WTC11 (cell line): ENCODE data around the gene TXNDC15. TPM values are rescaled to one million over a fixed set of nuclear protein-coding genes. Genes with fewer than 3 reads are reported as not detected.
A peak's percentile ranks its signal among the peaks of the same experiment; 100 is the strongest.
"Not testable (repeated sequence)": the region's sequence is repeated elsewhere in the genome, so short reads cannot be mapped to it uniquely, and the experiment has no call there.

Source experiments
- ATAC-seq: fragments of 200-7000 bp; cut with Tn5 transposase; 2 replicates; pipeline ENCODE4 v1.10.0; 2021; ENCODE audit warnings: mild to moderate bottlenecking, moderate library complexity
- CTCF ChIA-PET: fragments of 300-600 bp; sonication (Branson Sonifier 250); formaldehyde crosslinking; loops from one replicate; lab custom pipeline; 2021; ENCODE audit warnings: antibody characterized with exemption; lab: Charles Lee
- POLR2A ChIA-PET: fragments of 350-600 bp; sonication (Branson Sonifier 250); formaldehyde crosslinking; loops from one replicate; lab custom pipeline; 2021; ENCODE audit warnings: antibody characterized with exemption; lab: Charles Lee
- DNase-seq: peaks from one replicate; pipeline ENCODE4 v3.0.0; 2021; ENCODE audit warnings: low spot score
- H3K27ac Mint-ChIP-seq: 2 replicates; pipeline ENCODE4 v1.8.0; 2021; ENCODE audit warnings: mixed read lengths
- H3K27me3 Mint-ChIP-seq: 2 replicates; pipeline ENCODE4 v1.8.0; 2021; ENCODE audit warnings: low read depth, mild to moderate bottlenecking, moderate library complexity, mixed read lengths
- H3K36me3 Mint-ChIP-seq: 2 replicates; pipeline ENCODE4 v1.8.0; 2021; ENCODE audit warnings: mixed read lengths
- H3K4me1 Mint-ChIP-seq: 2 replicates; pipeline ENCODE4 v1.8.0; 2022; ENCODE audit warnings: mixed read lengths
- H3K4me3 Mint-ChIP-seq: 2 replicates; pipeline ENCODE4 v1.8.0; 2021; ENCODE audit warnings: mild to moderate bottlenecking, moderate library complexity, mixed read lengths
- H3K9me3 Mint-ChIP-seq: 2 replicates; pipeline ENCODE4 v1.8.0; 2021; ENCODE audit warnings: mixed read lengths
- CREB1 ChIP-seq: sonication (generic); formaldehyde crosslinking; IDR thresholded peaks from 2 replicates; pipeline ENCODE4 v1.8.0; 2023; ENCODE audit warnings: mild to moderate bottlenecking, missing genetic modification reagents
- CREM ChIP-seq: sonication (generic); formaldehyde crosslinking; IDR thresholded peaks from 2 replicates; pipeline ENCODE4 v1.8.1; 2022; ENCODE audit warnings: mild to moderate bottlenecking, missing genetic modification reagents, moderate library complexity
- ELF4 ChIP-seq: sonication (generic); formaldehyde crosslinking; IDR thresholded peaks from 2 replicates; pipeline ENCODE4 v1.8.1; 2022; ENCODE audit warnings: low read depth, mild to moderate bottlenecking, moderate library complexity, missing genetic modification reagents
- ESRRA ChIP-seq: sonication (generic); formaldehyde crosslinking; IDR thresholded peaks from 2 replicates; pipeline ENCODE4 v1.8.1; 2022; ENCODE audit warnings: mild to moderate bottlenecking, missing genetic modification reagents, borderline replicate concordance
- FOXK1 ChIP-seq: sonication (generic); formaldehyde crosslinking; IDR thresholded peaks from 2 replicates; pipeline ENCODE4 v1.8.0; 2022; ENCODE audit warnings: mild to moderate bottlenecking, moderate library complexity, missing genetic modification reagents
- FOXP1 ChIP-seq: sonication (generic); formaldehyde crosslinking; IDR thresholded peaks from 2 replicates; pipeline ENCODE4 v1.8.0; 2022; ENCODE audit warnings: missing genetic modification reagents, mild to moderate bottlenecking, moderate library complexity, borderline replicate concordance
- GTF2I ChIP-seq: fragments of 250-450 bp; sonication (Bioruptor Pico); conservative IDR thresholded peaks from 2 replicates; pipeline ENCODE4 v1.4.0; 2021; ENCODE audit warnings: mild to moderate bottlenecking
- JAZF1 ChIP-seq: fragments of 250-450 bp; sonication (Bioruptor Pico); IDR thresholded peaks from 2 replicates; pipeline ENCODE4 v1.9.0; 2021; ENCODE audit warnings: moderate library complexity, mild to moderate bottlenecking, inconsistent platforms
- NFE2L1 ChIP-seq: sonication (generic); formaldehyde crosslinking; IDR thresholded peaks from 2 replicates; pipeline ENCODE4 v1.8.1; 2023; ENCODE audit warnings: missing genetic modification reagents
- PRRX2 ChIP-seq: fragments of 250-450 bp; sonication (Bioruptor Pico); IDR thresholded peaks from 2 replicates; pipeline ENCODE4 v1.8.0; 2021; ENCODE audit warnings: mild to moderate bottlenecking
- SMAD3 ChIP-seq: sonication (generic); formaldehyde crosslinking; IDR thresholded peaks from 2 replicates; pipeline ENCODE4 v1.8.0; 2022; ENCODE audit warnings: missing genetic modification reagents, mild to moderate bottlenecking, borderline replicate concordance
- SMAD4 ChIP-seq: sonication (generic); formaldehyde crosslinking; IDR thresholded peaks from 2 replicates; pipeline ENCODE4 v1.8.0; 2022; ENCODE audit warnings: mild to moderate bottlenecking, missing genetic modification reagents
- TEAD4 ChIP-seq: sonication (generic); formaldehyde crosslinking; IDR thresholded peaks from 2 replicates; pipeline ENCODE4 v1.8.0; 2022; ENCODE audit warnings: mild to moderate bottlenecking, missing genetic modification reagents
- ZNF263 ChIP-seq: sonication (generic); formaldehyde crosslinking; IDR thresholded peaks from 2 replicates; pipeline ENCODE4 v1.8.1; 2022; ENCODE audit warnings: low read depth, mild to moderate bottlenecking, moderate library complexity, missing genetic modification reagents
- ZNF416 ChIP-seq: fragments of 250-450 bp; sonication (Bioruptor Pico); IDR thresholded peaks from 2 replicates; pipeline ENCODE4 v1.9.0; 2021; ENCODE audit warnings: mild to moderate bottlenecking, inconsistent platforms
- total RNA-seq: library from RNA; stranded (reverse); gene quantifications from 3 replicates; pipeline ENCODE4 v1.2.3, GENCODE V29; 2021
- TF ChIP-seq, protein P1 (sequence below): sonication (generic); formaldehyde crosslinking; IDR thresholded peaks from 2 replicates; pipeline ENCODE4 v1.8.1; 2023; ENCODE audit warnings: mild to moderate bottlenecking, moderate library complexity, missing genetic modification reagents
- TF ChIP-seq, protein P2 (sequence below): sonication (generic); formaldehyde crosslinking; IDR thresholded peaks from 2 replicates; pipeline ENCODE4 v1.8.1; 2022; ENCODE audit warnings: low read depth, mild to moderate bottlenecking, moderate library complexity, missing genetic modification reagents, borderline replicate concordance
- TF ChIP-seq, protein P3 (sequence below): sonication (generic); formaldehyde crosslinking; IDR thresholded peaks from 2 replicates; pipeline ENCODE4 v1.8.1; 2022; ENCODE audit warnings: mild to moderate bottlenecking, moderate library complexity, missing genetic modification reagents
- TF ChIP-seq, protein P4 (sequence below): sonication (generic); formaldehyde crosslinking; IDR thresholded peaks from 2 replicates; pipeline ENCODE4 v1.8.1; 2023; ENCODE audit warnings: mild to moderate bottlenecking, missing genetic modification reagents
- TF ChIP-seq, protein P5 (sequence below): sonication (generic); formaldehyde crosslinking; IDR thresholded peaks from 2 replicates; pipeline ENCODE4 v1.8.1; 2023; ENCODE audit warnings: mild to moderate bottlenecking, missing genetic modification reagents, moderate library complexity

The TXNDC15 gene
- total RNA-seq, 1 experiment from 2014 or later, result 26.1 TPM

DNA sequence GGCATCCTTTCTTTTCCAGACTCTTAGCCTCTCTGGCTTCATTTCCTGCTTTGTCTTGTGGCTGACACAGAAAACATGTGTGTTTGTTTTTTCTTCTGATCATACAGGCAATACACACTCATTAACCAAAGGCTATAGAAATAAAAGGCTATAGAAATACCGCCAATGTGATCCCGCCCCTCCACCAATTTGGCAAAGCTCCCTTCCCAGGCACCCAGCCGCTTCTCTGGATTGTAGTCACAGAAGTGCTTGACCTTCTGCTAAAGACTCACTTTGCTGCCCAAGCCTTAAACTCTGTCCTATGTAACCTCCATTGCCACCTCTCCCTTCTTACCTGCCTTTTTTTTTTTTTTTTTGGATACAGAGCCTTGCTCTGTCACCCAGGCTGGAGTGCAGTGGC is 5.3 kb downstream of the TXNDC15 start (continued):
- TF ChIP-seq, protein P1, sequence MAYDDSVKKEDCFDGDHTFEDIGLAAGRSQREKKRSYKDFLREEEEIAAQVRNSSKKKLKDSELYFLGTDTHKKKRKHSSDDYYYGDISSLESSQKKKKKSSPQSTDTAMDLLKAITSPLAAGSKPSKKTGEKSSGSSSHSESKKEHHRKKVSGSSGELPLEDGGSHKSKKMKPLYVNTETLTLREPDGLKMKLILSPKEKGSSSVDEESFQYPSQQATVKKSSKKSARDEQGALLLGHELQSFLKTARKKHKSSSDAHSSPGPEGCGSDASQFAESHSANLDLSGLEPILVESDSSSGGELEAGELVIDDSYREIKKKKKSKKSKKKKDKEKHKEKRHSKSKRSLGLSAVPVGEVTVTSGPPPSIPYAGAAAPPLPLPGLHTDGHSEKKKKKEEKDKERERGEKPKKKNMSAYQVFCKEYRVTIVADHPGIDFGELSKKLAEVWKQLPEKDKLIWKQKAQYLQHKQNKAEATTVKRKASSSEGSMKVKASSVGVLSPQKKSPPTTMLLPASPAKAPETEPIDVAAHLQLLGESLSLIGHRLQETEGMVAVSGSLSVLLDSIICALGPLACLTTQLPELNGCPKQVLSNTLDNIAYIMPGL (CRISPR knock-in tag), result no peak
- no peak for TF ChIP-seq GTF2I (CRISPR knock-in tag)

DNA sequence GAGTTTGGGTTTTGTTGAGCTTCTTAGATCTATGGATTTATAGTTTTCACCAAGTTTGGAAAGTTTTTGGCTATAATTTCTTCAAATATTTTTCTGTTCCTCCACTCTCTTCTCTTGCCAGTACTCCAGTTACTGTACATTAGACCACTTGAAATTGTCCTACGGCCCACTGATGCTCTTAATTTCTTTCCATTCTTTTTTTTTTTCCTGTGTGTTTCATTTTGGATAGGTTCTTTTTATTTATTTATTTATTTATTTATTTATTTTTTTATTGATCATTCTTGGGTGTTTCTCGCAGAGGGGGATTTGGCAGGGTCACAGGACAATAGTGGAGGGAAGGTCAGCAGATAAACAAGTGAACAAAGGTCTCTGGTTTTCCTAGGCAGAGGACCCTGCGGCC is 6.8 kb downstream of the TXNDC15 start:
- H3K27ac Mint-ChIP-seq, DNase-seq, H3K27me3 Mint-ChIP-seq, H3K36me3 Mint-ChIP-seq, H3K9me3 Mint-ChIP-seq, H3K4me3 Mint-ChIP-seq, POLR2A ChIA-PET, H3K4me1 Mint-ChIP-seq, ATAC-seq: not testable (repeated sequence)
- CTCF ChIA-PET, result interaction anchor here (2.2 kb wide), 1 partner anchor 24 kb away, joined by 9 read pairs; the partner anchor contains the start of gene PCBD2

DNA sequence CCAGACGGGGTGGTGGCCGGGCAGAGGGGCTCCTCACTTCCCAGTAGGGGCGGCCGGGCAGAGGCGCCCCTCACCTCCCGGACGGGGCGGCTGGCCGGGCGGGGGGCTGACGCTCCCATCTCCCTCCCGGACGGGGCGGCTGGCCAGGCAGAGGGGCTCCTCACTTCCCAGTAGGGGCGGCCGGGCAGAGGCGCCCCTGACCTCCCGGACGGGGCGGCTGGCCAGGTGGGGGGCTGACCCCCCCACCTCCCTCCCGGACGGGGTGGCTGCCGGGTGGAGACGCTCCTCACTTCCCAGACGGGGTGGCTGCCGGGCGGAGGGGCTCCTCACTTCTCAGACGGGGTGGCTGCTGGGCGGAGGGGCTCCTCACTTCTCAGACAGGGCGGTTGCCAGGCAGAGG is 7.5 kb downstream of the TXNDC15 start:
- H3K9me3 Mint-ChIP-seq, POLR2A ChIA-PET, CTCF ChIA-PET, H3K4me3 Mint-ChIP-seq, ATAC-seq, DNase-seq, H3K27ac Mint-ChIP-seq, H3K27me3 Mint-ChIP-seq, H3K36me3 Mint-ChIP-seq, H3K4me1 Mint-ChIP-seq: not testable (repeated sequence)

DNA sequence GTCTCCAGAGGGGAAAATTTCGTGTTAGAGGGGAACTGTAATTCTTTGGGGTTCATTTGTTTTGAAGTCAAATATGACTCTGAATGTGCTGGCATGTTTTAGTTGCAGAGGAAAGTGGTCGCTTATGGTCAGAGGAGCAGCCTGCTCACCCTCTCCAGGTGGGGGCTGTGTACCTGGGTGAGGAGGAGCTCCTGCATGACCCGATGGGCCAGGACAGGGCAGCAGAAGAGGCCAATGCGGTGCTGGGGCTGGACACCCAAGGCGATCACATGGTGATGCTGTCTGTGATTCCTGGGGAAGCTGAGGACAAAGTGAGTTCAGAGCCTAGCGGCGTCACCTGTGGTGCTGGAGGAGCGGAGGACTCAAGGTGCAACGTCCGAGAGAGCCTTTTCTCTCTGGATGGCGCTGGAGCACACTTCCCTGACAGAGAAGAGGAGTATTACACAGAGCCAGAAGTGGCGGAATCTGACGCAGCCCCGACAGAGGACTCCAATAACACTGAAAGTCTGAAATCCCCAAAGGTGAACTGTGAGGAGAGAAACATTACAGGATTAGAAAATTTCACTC is 13.5 kb downstream of the TXNDC15 start:
- H3K4me1 Mint-ChIP-seq, result 0 out of 2 replicates have a peak, but pooled peaks cover 2% of the 10 kb centered on the region
- H3K27ac Mint-ChIP-seq, result no peak overlapping the region
- H3K27me3 Mint-ChIP-seq, result no peaks in the 10 kb centered on the region
- POLR2A ChIA-PET, result no interaction called here
- TF ChIP-seq FOXK1, result no peak
- TF ChIP-seq CREB1 (CRISPR knock-in tag), result no peak
- TF ChIP-seq ESRRA (CRISPR knock-in tag), result no peak
- TF ChIP-seq TEAD4 (CRISPR knock-in tag), result no peak
- TF ChIP-seq NFE2L1 (CRISPR knock-in tag), result no peak
- TF ChIP-seq, protein P2, sequence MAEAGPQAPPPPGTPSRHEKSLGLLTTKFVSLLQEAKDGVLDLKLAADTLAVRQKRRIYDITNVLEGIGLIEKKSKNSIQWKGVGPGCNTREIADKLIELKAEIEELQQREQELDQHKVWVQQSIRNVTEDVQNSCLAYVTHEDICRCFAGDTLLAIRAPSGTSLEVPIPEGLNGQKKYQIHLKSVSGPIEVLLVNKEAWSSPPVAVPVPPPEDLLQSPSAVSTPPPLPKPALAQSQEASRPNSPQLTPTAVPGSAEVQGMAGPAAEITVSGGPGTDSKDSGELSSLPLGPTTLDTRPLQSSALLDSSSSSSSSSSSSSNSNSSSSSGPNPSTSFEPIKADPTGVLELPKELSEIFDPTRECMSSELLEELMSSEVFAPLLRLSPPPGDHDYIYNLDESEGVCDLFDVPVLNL (CRISPR knock-in tag), result no peak
- no peak for TF ChIP-seq PRRX2 (CRISPR knock-in tag)
- TF ChIP-seq CREM (CRISPR knock-in tag), result no peak
- TF ChIP-seq ZNF263 (CRISPR knock-in tag), result no peak
- peaks cover 6% of the 10 kb centered on the region for H3K36me3 Mint-ChIP-seq
- H3K9me3 Mint-ChIP-seq, result no peaks in the 10 kb centered on the region
- H3K4me3 Mint-ChIP-seq, result no peak overlapping the region
- CTCF ChIA-PET, result interaction anchor here (1.2 to 2.4 kb wide), 2 partner anchors 17 to 30 kb away, joined by 7 to 10 read pairs; partner anchors contain the start of gene PCBD2
- ATAC-seq (peak; percentile 92), DNase-seq (no peak)

DNA sequence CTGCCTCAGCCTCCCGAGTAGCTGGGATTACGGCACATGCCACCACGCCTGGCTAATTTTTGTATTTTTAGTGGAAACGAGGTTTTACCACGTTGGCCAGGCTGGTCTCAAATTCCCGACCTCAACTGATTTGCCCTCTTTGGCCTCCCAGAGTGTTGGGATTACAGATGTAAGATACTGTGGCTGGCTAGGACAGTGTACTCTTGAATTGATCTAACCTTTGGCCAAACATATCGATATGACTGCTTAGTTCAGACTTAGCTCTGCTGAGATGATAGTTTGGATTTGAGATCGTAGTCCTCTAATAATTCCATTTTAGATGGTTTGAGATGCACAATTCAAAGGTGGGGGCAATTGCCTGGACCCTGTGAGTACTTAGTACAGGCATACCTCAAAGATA is 15.2 kb downstream of the TXNDC15 start:
- H3K4me1 Mint-ChIP-seq, result peaks cover 12% of the 10 kb centered on the region
- H3K9me3 Mint-ChIP-seq, result no peaks in the 10 kb centered on the region
- H3K27ac Mint-ChIP-seq, result no peak overlapping the region
- CTCF ChIA-PET, result no interaction called here
- POLR2A ChIA-PET, result no interaction called here
- no peak for DNase-seq
- H3K27me3 Mint-ChIP-seq, result no peaks in the 10 kb centered on the region
- H3K4me3 Mint-ChIP-seq, result no peak overlapping the region
- ATAC-seq, result no peak
- peaks cover 4% of the 10 kb centered on the region for H3K36me3 Mint-ChIP-seq
- TF ChIP-seq FOXP1 (CRISPR knock-in tag) (no peak), ZNF416 (CRISPR knock-in tag) (no peak), ELF4 (CRISPR knock-in tag) (no peak), SMAD3 (no peak), SMAD4 (no peak), JAZF1 (CRISPR knock-in tag) (no peak)
- TF ChIP-seq, protein P3, sequence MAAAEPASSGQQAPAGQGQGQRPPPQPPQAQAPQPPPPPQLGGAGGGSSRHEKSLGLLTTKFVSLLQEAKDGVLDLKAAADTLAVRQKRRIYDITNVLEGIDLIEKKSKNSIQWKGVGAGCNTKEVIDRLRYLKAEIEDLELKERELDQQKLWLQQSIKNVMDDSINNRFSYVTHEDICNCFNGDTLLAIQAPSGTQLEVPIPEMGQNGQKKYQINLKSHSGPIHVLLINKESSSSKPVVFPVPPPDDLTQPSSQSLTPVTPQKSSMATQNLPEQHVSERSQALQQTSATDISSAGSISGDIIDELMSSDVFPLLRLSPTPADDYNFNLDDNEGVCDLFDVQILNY, result no peak
- TF ChIP-seq, protein P4, sequence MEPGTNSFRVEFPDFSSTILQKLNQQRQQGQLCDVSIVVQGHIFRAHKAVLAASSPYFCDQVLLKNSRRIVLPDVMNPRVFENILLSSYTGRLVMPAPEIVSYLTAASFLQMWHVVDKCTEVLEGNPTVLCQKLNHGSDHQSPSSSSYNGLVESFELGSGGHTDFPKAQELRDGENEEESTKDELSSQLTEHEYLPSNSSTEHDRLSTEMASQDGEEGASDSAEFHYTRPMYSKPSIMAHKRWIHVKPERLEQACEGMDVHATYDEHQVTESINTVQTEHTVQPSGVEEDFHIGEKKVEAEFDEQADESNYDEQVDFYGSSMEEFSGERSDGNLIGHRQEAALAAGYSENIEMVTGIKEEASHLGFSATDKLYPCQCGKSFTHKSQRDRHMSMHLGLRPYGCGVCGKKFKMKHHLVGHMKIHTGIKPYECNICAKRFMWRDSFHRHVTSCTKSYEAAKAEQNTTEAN, result no peak
- TF ChIP-seq, protein P5, sequence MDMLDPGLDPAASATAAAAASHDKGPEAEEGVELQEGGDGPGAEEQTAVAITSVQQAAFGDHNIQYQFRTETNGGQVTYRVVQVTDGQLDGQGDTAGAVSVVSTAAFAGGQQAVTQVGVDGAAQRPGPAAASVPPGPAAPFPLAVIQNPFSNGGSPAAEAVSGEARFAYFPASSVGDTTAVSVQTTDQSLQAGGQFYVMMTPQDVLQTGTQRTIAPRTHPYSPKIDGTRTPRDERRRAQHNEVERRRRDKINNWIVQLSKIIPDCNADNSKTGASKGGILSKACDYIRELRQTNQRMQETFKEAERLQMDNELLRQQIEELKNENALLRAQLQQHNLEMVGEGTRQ (CRISPR knock-in tag), result no peak
- TF ChIP-seq, protein P1 (CRISPR knock-in tag), result no peak
